Right cardiac atrium (tissue), 5 donors: ENCODE data around the gene CCDC183. TPM values are rescaled to one million over a fixed set of nuclear protein-coding genes. Genes with fewer than 3 reads are reported as not detected.
"Not testable (repeated sequence)": the region's sequence is repeated elsewhere in the genome, so short reads cannot be mapped to it uniquely, and the experiment has no call there.

Source experiments
- ATAC-seq, 2 donors: fragments of 200-7000 bp; cut with Tn5 transposase; one replicate each; pipeline versions ENCODE4 v1.8.0 to v1.9.1; 2020; ENCODE audit warnings: moderate library complexity in 2 of 2, mild to moderate bottlenecking in 1 of 2
- DNase-seq, 3 donors: peaks; one replicate each; pipeline ENCODE4 v3.0.0-alpha.2; 2020
- H3K27ac ChIP-seq: one replicate; pipeline ENCODE4 v1.5.1; 2013; ENCODE audit warnings: mild to moderate bottlenecking, low read length, control low read depth, moderate library complexity
- H3K27me3 ChIP-seq: one replicate; pipeline ENCODE4 v1.6.1; 2013; ENCODE audit not compliant: control insufficient read depth, insufficient read depth
- H3K4me1 ChIP-seq: one replicate; pipeline ENCODE4 v1.6.1; 2013; ENCODE audit warnings: low read length; ENCODE audit not compliant: control insufficient read depth, insufficient read depth
- H3K4me3 ChIP-seq: one replicate; pipeline ENCODE4 v1.5.1; 2013; ENCODE audit warnings: low read length, control low read depth
- H3K9me3 ChIP-seq: one replicate; pipeline ENCODE4 v1.6.1; 2013; ENCODE audit warnings: low read length; ENCODE audit not compliant: control insufficient read depth
- WGBS: extraction: QIAGEN DNeasy Blood & Tissue Kit; methylation state at CpG from one replicate; pipeline ENCODE4 v1.1.7; 2013; 5-methylcytosine and 5-hydroxymethylcytosine counted together
- intact Hi-C, 4 donors: fragments of 100-400 bp; cut with DNase I; formaldehyde crosslinking; loops; one replicate each; pipeline versions ENCODE4 v1.11.0 to v1.14.0; 2022 to 2023
- polyA plus RNA-seq: library from polyadenylated mRNA; stranded (reverse); fragments of 200-250 nt; gene quantifications from one replicate; pipeline ENCODE4 v1.2.3, GENCODE V29; 2013
- total RNA-seq, 4 donors: library from RNA; stranded (reverse); fragmentation: NEBNext Ultra II Directional; extraction: Animal tissue kit (Norgen Biotek cat#: 25700); gene quantifications; one replicate each; pipeline ENCODE4 v1.2.1, GENCODE V29; 2021
- donor health status: healthy with polysubstance abuse.
- donor health status: DM: no; HTN: yes; CAD: no.
- donor health status: DM: no; HTN: no; CAD: no.
- donor health status: DM: no; HTN: yes; CAD: no; lungs with severe emphysema.
- donor health status: DM: yes; HTN: yes; CAD: no.

The CCDC183 gene
- total and polyA plus RNA-seq, 5 donors = 2.0 to 5.0 (median 2.9) TPM

DNA sequence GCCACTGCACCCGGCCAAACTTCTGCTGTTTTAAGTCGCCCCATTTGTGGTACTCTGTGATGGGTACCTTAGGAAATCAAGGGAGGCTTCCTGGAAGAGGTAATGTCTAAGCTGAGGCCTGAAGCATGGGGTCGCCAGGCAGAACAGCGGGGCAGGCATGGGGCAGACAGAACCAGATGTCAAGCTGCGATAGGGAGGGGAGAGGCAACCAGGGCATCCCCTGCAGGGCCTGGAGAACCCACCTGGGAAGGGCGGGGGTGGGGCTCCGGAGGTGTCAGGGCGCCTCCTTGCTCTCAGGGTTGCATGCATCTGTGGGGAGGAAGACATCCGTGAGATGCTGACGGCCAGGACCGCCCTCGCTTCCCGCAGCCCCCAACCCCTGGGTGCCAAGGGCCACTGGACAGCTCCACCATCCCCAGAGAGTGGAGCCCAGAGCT, 34.6 kb upstream of the CCDC183 start:
- no peaks in the 10 kb centered on the region for H3K27me3 ChIP-seq
- no peaks in the 10 kb centered on the region for H3K4me1 ChIP-seq
- intact Hi-C loops = no loop called here
- peak in 1 of 3 donors; percentile 35 for DNase-seq
- H3K9me3 ChIP-seq = no peaks in the 10 kb centered on the region
- H3K4me3 ChIP-seq = no peak overlapping the region
- WGBS = 76% methylated on average over 13 of the region's 13 CpGs
- H3K27ac ChIP-seq = no peak overlapping the region
- no peak for ATAC-seq

GRCh38 chr9:136762221-136762691, 33.9 kb upstream of the CCDC183 start:
- H3K4me3 ChIP-seq = no peak overlapping the region

GRCh38 chr9:136762915-136763648, 33.1 kb upstream of the CCDC183 start:
- no peaks in the 10 kb centered on the region for H3K9me3 ChIP-seq
- no peaks in the 10 kb centered on the region for H3K4me1 ChIP-seq
- intact Hi-C loops = no loop called here
- H3K27ac ChIP-seq = no peak overlapping the region
- no peak overlapping the region for H3K4me3 ChIP-seq
- 22% methylated on average over 37 of the region's 37 CpGs for WGBS
- H3K27me3 ChIP-seq = no peaks in the 10 kb centered on the region
- ATAC-seq (peak; percentile 50 to 65), DNase-seq (peak; percentile 75 to 83 (median 82))

More at GRCh38 chr9:136762221-136762691, 33.9 kb upstream of the CCDC183 start:
- no peak for ATAC-seq
- intact Hi-C loops = no loop called here
- H3K4me1 ChIP-seq = no peaks in the 10 kb centered on the region
- no peaks in the 10 kb centered on the region for H3K9me3 ChIP-seq
- no peaks in the 10 kb centered on the region for H3K27me3 ChIP-seq
- DNase-seq = peak in 1 of 3 donors; percentile 62
- no peak overlapping the region for H3K27ac ChIP-seq
- WGBS = 85% methylated on average over 17 of the region's 17 CpGs

GRCh38 chr9:136763649-136764035, 32.5 kb upstream of the CCDC183 start:
- no peaks in the 10 kb centered on the region for H3K27me3 ChIP-seq
- intact Hi-C loops = no loop called here
- H3K9me3 ChIP-seq = no peaks in the 10 kb centered on the region
- 89% methylated on average over 14 of the region's 14 CpGs for WGBS
- DNase-seq (peak in 1 of 3 donors; percentile 53), ATAC-seq (no peak)
- no peak overlapping the region for H3K4me3 ChIP-seq
- no peaks in the 10 kb centered on the region for H3K4me1 ChIP-seq
- H3K27ac ChIP-seq = no peak overlapping the region

- intact Hi-C loops = no loop called here
- Histone ChIP-seq H3K4me3 (no peak within 1 kb of the TSS), H3K4me1 (no peaks in the 10 kb centered on the region), H3K27me3 (no peaks in the 10 kb centered on the region), H3K9me3 (no peaks in the 10 kb centered on the region), H3K27ac (peak within 1 kb of the TSS; percentile 52)
- ATAC-seq (peak; percentile 8 to 26), DNase-seq (peak in 2 of 3 donors; percentile 62 to 67)
- 59% methylated on average over 14 of the region's 14 CpGs for WGBS
Measured at GRCh38 chr9:136764301-136764891, 31.7 kb upstream of the CCDC183 start, which contains the start of gene LCN15. Gene LCN15, minus strand, starts transcription at chr9:136764518. Its CDS starts 30 bp downstream, at chr9:136764488.

GRCh38 chr9:136765041-136765440, 31.1 kb upstream of the CCDC183 start:
- Histone ChIP-seq H3K27me3 (no peaks in the 10 kb centered on the region), H3K27ac (peak overlapping the region; percentile 52), H3K4me1 (no peaks in the 10 kb centered on the region), H3K9me3 (no peaks in the 10 kb centered on the region), H3K4me3 (no peak overlapping the region)
- ATAC-seq (peak; percentile 76 to 81), DNase-seq (peak; percentile 66 to 85 (median 84))
- intact Hi-C loops = no loop called here
- 73% methylated on average over 14 of the region's 14 CpGs for WGBS

DNA sequence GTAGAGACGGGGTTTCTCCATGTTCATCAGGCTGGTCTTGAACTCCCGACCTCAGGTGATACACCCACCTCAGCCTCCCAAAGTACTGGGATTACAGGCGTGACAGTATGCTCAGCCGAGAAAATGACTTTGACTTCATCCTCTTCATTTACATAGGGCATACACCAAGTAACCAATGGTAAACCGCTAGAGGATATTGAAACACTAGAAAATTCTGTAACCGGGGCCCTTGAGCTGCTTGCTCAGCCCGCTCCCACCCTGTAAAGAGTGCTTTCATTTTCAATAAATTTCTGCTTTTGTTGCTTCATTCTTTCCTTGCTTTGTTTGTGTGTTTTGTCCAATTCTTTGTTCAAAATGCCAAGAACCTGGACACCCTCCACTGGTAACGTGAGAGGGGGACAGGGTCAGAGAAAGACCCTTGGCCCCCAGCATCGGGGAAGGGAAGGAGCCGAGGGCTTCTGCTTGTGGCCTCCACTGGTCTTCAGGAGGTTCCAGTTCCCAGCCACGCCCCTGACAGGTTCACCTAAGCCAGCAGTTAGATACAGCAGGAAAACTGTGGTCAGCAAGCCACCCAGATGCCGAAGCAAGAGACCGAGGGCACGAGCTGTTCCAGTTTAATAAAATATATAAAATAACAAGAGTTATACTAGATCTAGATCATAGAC, 30.3 kb upstream of the CCDC183 start:
- H3K27ac ChIP-seq, H3K4me1 ChIP-seq, intact Hi-C loops, H3K9me3 ChIP-seq, DNase-seq, ATAC-seq, H3K27me3 ChIP-seq, H3K4me3 ChIP-seq: not testable (repeated sequence)
- WGBS = 89% methylated on average over 14 of the region's 14 CpGs

DNA sequence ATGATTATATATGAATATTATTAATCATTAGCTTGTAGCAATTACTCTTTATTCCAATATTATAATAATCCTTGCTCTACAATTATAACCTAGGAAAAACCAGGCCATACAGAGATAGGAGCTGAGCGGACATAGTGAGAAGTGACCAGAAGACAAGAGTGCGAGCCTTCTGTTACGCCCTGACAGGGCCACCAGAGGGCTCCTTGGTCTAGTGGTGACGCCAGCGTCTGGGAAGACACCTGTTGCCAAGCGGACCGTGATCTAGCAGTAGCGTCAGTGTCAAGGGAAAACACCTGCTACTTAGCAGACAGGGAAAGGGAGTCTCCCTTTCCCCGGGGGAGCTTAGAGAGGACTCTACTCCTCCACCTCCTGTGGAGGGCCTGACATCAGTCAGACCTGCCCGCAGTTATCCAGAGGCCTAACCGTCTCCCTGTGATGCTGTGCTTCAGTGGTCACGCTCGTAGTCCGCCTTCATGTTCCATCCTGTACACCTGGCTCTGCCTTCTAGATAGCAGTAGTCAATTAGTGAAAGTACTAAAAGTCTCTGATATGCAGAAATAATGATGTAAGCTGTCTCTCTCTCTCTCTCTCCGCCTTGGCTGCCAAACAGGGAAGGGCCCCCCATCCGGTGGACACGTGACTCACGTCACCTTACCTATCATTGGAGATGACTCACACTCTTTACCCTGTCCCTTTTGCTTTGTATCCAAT, 29.6 kb upstream of the CCDC183 start:
- H3K9me3 ChIP-seq, H3K4me3 ChIP-seq, H3K27me3 ChIP-seq, H3K4me1 ChIP-seq, H3K27ac ChIP-seq, intact Hi-C loops, ATAC-seq: not testable (repeated sequence)
- 40% methylated on average over 18 of the region's 18 CpGs for WGBS
- DNase-seq = peak in 2 of 3 donors; percentile 78 to 80

DNA sequence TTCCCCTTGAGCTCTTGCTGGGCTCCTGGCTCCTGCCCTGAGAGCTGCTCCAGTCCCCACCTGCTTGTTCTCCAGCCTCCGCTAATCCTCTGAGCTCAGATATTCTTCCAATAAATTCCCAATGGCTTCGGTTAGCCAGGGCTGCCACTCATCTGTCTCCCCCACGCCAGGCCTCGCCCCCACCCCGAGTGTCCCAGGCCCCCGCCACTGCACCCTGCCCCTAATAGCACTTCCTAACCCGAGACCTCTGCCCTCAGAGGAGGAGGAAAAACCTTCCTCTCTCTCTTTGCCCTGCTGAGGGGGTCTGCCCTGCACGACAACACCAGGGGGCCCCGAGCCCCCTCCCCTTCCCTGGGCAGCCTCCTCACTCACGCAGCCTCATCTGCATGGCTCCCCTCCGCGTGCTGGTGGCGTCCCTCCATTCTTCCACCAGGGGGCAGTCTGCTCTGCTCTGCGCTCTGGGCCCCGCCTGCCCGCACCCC, 26.4 kb upstream of the CCDC183 start:
- 7% methylated on average over 16 of the region's 16 CpGs for WGBS
- DNase-seq (peak in 1 of 3 donors; percentile 59), ATAC-seq (no peak)
- H3K27me3 ChIP-seq = no peaks in the 10 kb centered on the region
- H3K4me3 ChIP-seq = no peak overlapping the region
- H3K9me3 ChIP-seq = no peaks in the 10 kb centered on the region
- intact Hi-C loops = no loop called here
- no peak overlapping the region for H3K27ac ChIP-seq
- no peaks in the 10 kb centered on the region for H3K4me1 ChIP-seq

DNA sequence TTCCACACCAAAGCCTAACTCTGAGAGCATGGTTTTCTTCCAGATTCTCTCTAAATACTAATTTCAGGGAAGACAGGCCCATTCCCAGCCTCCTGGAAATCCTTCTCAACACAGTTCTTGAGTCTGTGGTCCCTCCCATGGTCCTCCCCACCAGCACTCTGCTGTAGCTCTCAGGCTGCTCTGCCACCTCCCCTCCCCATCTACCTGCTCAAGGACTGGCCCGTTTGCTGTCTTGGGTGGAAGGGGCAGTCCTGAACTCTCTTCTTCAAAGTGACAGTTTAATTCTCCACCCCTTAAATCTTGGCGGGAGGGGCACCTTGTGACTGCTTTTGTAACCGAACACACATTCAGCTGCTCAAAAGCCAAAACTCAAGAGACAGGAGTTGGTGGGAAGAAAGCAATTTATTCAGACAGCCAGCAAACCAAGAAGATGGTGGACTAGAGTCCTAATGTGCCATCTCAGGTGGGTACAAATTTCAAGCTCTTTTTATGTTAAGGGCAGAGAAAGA, 24.2 kb upstream of the CCDC183 start:
- WGBS = 80% methylated on average over 3 of the region's 3 CpGs
- H3K27ac ChIP-seq = no peak overlapping the region
- intact Hi-C loops = no loop called here
- no peaks in the 10 kb centered on the region for H3K9me3 ChIP-seq
- H3K4me1 ChIP-seq = no peaks in the 10 kb centered on the region
- DNase-seq (no peak), ATAC-seq (no peak)
- no peak overlapping the region for H3K4me3 ChIP-seq
- H3K27me3 ChIP-seq = no peaks in the 10 kb centered on the region
